ENCODE results near the gene FIBCD1. TPM values are rescaled to one million over a fixed set of nuclear protein-coding genes. Genes with fewer than 3 reads are reported as not detected.
A peak's percentile ranks its signal among the peaks of the same experiment; 100 is the strongest.

The FIBCD1 gene
- total RNA-seq, 1 experiment from 2014 or later = 6.6 TPM

- Mint-ChIP-seq H3K36me3 (no peaks in the 10 kb centered on the region), H3K9me3 (no peaks in the 10 kb centered on the region), H3K4me1 (peaks cover 9% of the 10 kb centered on the region), H3K4me3 (no peak overlapping the region), H3K27ac (0 out of 2 replicates have a peak overlapping the region, but pooled peaks have one; percentile 83), H3K27me3 (ENCODE audit: low read depth) (no peaks in the 10 kb centered on the region)
- ChIA-PET CTCF (interaction anchor here (1.1 to 1.5 kb wide), 3 partner anchors 18 to 29 kb away, joined by 3 to 5 read pairs (median 3); no protein-coding TSS in a partner anchor), POLR2A (interaction anchor here (0.7 kb wide), 1 partner anchor 14 kb away, joined by 3 read pairs; no protein-coding TSS in a partner anchor)
- ATAC-seq (no peak), DNase-seq (ENCODE audit: low spot score) (no peak)
- TF ChIP-seq ZNF121 (CRISPR knock-in tag; IDR thresholded peaks at IDR 0.05) = no peak
- TF ChIP-seq USF2 (CRISPR knock-in tag; IDR thresholded peaks at IDR 0.05) = no peak
- TF ChIP-seq E2F1 (CRISPR knock-in tag; IDR thresholded peaks at IDR 0.05) = no peak
- TF ChIP-seq MYBL2 (CRISPR knock-in tag; IDR thresholded peaks at IDR 0.05) = no peak
- TF ChIP-seq ZNF532 (CRISPR knock-in tag; IDR thresholded peaks at IDR 0.05; ENCODE audit: borderline replicate concordance) = no peak
- no peak for TF ChIP-seq NFYB (CRISPR knock-in tag; conservative IDR thresholded peaks at IDR 0.05; ENCODE audit: low read depth)
- TF ChIP-seq USF1 (CRISPR knock-in tag; IDR thresholded peaks at IDR 0.05) = no peak
- TF ChIP-seq ZNF263 (CRISPR knock-in tag; IDR thresholded peaks at IDR 0.05; ENCODE audit: low read depth) = no peak
- no peak for TF ChIP-seq ATF1 (CRISPR knock-in tag; IDR thresholded peaks at IDR 0.05)
- TF ChIP-seq TCF7 (CRISPR knock-in tag; IDR thresholded peaks at IDR 0.05; ENCODE audit: low read depth) = no peak
- TF ChIP-seq AFF4 (CRISPR knock-in tag; IDR thresholded peaks at IDR 0.05; ENCODE audit: borderline replicate concordance) = no peak
- no peak for TF ChIP-seq ATF3 (CRISPR knock-in tag; conservative IDR thresholded peaks at IDR 0.05)
- no peak for TF ChIP-seq GRHL2 (CRISPR knock-in tag; IDR thresholded peaks at IDR 0.05; ENCODE audit: insufficient replicate concordance, severe bottlenecking)
- TF ChIP-seq ZSCAN18 (CRISPR knock-in tag; IDR thresholded peaks at IDR 0.05) = no peak
- TF ChIP-seq ZNF396 (CRISPR knock-in tag; IDR thresholded peaks at IDR 0.05; ENCODE audit: borderline replicate concordance) = no peak
- no peak for TF ChIP-seq CREB1 (CRISPR knock-in tag; IDR thresholded peaks at IDR 0.05)
These were observed 27.6 kb downstream of the FIBCD1 start for GRCh38 chr9:130911254-130912049.
